ENCODE measurements around the gene FAM131B.
"Not testable (repeated sequence)": the region's sequence is repeated elsewhere in the genome, so short reads cannot be mapped to it uniquely, and the experiment has no call there.

FAM131B gene

DNA sequence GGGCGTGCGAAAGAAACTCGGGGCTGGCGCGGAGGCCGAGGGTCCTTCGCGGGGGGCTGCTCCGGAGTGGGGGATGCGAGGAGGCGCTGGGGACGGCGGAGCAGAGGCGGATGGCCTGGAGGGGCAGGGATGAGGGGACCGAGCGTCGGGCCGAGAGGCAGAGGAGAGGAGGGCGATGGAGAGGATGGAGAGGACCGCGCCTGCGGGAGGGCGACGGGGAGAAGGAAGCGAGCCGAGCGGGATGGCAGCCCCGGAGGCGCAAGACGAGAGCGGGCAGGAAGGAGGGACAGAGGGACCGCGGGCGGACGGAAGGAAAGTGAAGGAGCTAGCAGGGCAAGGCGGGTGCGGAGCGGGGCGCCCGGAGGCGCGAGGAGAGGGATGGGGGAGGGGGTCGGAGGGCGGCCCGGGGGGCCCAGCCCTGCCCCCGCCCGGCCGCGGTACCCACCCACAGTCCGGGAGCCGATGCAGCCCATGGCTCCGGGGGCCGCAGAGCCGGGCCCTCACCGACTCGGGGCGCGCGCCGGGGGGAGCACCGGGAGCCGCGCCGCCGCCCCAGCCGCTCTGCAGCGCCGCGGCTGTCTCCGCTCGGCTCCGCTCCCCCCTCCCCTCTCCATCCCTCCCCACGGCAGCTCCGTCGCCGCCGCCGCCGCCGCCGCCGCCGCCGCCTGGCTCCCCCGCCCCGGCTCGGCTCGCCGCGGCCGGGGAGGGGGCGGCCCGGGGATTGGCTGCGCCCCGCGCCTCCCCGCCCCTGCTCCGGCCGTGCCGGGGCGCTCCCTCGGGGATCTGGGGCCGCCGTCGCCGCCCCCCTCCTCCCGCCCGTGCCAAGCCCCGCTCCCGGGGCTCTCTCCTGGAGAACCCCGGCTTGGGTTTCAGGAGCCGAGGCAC is at the start of gene FAM131B:
Gene FAM131B, minus strand, starts transcription at position 583 of the 885 bp plus-strand sequence. Its CDS starts 110 bp downstream, at position 473.
- peak; percentile 74 for DNase-seq

DNA sequence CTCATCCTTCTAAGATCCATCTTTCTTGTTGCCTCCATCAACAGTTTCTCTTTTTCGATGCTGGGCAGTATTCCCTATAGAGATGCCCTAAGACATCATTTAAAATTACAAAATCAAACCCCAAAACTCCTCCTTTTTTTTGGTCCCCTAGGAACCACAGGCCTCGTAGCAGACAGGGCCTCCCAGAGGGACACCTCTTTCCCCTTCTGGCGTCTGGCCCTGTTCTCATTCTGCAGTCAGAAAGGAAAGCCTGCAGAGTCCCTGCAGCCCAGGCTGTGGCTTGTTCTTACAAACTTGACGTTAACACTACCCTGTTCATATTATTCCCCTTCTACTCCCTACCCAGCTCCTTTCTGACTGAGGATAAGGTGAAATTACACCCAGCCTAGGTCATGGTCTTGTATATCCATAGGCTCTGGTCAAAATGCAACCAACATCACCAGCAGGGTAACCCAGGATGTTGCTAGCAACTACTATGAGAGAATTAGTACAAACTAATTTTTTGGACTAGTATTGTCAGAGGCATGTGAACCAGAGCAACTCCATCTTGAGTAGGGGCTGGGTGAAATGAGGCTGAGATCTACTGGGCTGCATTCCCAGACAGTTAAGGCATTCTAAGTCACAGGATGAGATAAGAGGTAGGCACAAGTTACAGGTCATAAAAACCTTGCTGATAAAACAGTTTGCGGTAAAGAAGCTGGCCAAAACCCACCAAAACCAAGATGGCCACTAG is 49.6 kb upstream of the FAM131B start:
- DNase-seq, result no peak

DNA sequence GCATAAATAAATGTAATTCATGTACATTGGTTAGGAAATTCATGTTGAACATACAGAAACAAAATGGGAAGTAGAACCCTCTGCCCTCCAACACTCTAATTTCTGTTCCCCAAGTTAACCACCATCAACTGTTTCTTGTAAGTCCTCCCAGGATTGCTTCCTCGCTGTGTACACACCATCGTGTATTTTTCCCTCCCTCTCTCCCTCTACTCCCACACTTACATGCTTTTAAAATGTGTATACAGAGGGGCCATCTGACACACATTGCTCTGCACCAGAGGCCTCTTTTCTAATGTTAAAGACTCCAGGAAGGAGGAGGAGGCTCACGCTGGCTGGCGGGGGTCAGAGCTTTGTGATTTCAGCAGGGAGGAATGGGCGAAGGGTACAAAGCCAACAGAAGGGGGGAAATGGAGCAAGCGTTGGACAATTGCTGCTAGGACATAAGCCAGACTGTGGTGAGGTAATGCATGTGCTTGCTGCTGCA is 48.0 kb upstream of the FAM131B start:
- DNase-seq, result no peak

DNA sequence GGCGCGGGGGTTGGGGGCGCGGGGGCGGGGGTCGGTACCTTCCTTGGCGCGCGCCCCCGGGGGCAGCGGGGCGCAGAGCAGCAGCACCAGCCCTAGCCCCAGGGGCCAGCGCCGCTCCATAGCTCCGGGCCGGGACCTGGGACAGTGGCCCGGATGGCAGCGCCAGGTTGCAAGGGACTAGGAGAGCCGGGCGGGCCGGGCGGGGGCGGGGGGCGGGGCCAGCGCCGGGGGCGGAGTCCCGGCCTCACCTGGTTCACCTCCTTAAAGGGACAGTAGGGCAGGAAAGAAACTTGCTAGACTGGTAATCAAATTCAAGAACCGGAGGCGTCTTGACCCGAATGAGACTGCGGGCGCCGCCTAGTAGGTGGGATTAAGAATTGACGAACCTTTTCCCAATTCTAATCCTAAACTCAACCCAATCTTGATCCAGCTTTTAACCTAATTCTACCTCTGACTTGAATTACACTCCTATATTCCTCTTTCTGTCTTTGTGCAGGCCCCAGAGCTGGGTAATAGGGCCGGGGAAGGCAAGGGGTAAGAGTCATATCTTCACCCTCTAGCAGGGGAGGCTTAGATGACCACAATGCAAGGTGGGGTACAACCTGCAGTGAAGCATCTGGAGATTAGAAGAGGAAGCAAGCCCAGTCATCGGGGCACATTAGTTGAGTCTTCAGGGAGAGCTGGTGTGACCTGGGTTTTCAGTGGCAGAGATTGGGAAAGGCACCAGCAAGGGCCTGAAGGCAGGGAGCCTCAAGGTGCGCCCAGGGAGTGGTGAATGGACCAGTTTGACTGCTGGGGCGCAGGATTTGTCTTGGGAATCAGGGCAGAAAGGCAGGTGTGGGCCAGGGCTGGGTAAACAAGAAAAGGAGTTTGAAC is 46.4 kb upstream of the FAM131B start, which contains the start of gene EPHA1:
Gene EPHA1, minus strand, starts transcription at position 171 of the 876 bp plus-strand sequence. Its CDS starts 51 bp downstream, at position 120.
- DNase-seq, result peak; percentile 80

DNA sequence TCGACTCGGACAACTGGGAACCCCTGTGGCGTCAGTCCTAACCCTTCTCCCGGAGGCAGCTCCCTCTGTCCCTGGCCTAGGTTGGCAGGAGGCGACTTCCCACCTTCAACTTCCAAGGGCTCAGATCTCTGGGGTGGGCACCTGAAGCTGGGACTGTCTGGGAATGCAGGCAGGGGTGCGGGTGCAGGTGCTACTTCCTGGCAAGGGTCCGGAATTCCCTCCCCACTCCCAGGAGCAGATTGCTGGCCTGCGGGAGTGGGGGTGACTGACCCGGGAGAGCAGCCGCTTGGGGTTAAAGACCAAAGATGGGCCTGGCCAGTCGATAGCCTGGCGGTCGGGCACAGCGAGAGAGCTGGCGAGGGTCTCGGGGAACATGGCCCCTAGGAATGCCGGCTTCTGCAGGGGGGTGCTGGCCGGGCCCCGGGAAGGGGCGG is 45.8 kb upstream of the FAM131B start:
- DNase-seq, result no peak

DNA sequence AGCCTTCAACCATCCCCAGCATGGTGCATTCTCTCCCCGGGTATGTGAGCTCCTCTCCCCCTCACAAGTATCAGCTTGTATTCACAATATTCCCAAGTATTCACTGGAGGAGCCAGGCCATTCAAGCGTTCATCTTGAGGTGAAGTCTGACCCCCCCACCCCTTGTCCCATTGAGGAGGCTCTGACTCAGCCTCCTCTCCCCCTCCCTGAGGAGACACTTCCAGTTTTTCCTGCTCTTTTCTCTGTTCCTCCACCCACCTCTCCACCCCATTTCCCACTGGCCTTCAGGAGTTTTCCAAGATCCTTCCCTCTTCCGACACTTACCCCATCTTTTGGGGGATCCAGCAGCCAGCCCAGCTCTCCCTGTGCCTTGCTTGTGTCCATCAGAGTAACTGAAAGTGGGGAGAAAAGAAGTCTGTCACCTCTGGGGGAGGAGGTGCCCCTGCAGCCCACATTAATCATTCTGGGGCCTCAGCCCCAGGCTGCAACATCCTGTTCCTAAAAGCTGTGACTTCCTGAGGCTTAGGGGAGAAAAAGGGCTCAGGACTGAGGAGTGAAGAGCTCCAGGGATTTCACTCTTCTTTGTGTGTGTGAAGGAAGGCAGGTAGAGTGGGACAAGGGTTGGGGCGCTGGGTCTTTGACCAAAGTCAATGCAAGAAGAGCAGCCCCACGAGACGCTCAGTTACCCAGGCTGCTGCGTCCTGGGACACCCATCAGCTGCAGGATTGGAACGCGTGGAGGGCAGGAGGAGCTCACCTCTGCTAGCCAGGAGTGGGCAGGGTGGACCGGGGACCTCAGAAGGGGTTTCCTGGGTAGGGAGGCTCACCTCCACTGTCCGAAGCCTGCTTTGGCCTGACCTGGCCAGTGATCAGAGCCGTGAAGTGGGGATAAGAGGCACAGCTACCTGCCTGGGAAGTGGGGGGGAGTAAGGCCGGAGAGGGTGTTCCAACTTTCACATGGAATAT is 45.1 kb upstream of the FAM131B start:
- DNase-seq, result no peak

DNA sequence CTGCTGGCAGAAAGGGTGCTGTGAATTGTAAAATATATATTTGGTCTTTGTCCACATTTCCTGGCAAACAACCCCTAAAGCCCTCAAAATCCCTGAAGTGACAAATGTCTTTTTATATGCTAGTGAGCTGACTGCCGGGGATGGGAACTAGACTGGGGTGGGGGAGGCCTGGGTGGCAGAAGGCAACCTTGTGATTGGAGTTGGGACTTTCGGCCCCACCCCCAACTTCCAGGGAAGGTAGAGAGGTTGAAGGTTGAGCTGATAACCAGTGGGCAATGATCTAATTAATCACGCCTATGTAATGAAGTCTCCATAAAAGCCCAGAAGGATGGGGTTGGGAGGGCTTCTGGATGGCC is 43.5 kb upstream of the FAM131B start:
- no peak for DNase-seq

DNA sequence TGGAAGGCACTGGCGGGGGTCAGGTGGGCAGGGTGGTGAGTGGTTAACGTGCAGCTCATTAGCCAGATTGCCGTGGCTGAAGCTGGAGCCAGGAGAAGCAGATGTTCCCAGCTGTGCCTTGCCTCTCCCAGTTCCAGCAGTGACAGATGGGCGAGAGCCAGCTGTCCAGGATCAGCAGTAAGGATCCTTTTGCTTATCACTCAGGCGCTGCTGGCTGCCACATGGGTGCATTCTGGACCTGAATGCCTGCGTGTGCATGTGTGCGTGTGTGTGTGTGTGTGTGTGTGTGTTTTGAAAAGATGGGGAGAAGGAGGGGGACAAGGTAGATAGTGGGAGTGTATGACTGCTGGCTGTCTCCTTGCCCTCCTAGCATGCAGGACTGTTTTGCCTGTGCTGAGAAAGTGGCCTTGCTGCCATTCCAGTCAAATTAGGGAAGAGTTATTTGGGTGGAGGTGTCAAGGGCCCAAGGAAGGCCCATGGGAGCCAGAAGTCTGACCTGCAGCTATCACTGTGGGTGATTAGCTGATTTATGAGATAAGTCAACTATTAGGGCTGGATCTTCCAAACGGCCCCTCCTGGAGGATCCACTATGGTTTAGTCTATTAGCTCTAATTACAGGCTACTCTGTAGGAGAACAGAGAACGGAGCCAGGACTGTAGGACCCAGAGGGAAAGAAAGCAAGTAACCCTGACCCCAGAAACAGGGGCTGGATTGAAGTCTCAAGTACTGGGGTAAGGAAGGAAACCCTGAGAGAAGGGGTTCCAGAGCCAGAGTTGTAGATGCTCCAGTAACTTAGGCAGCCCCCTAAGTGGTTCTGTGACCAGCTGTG is 42.9 kb upstream of the FAM131B start:
- no peak for DNase-seq

DNA sequence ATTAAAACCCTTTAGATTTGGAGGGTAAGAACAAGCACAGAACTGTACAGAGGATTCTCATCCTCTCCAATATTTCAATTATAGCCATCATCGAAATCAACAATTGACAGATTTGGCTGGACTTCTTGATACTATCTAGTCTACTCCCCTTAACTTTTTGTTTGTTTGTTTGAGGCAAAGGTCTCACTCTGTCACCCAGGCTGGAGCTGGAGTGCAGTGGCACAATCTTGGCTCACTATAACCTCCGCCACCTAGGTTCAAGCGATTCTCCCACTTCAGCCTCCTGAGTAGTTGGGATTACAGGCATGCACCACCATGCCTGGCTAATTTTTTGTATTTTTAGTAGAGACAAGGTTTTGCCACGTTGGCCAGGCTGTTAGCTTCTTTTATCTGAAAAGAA is 39.7 kb upstream of the FAM131B start:
- not testable (repeated sequence) for DNase-seq

DNA sequence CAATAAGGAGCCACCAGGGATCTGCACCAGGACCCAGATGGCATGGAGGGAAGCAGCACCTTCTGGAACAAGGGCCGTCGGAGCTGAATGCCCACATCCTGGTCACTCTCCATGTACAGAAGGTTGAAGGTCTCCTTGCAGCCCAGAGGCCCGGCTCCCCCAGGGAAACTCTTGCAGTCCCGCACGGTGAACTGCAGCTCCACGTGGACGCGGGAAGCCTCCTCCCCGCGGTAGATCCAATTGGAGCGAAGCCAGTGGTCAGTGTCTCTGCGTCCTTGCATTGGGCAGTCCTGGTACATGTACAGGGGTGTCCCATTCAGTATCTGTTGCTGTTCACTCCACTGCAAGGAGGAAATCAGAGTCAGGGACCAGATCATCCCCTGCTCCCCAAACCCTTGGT is 38.8 kb upstream of the FAM131B start:
- no peak for DNase-seq

DNA sequence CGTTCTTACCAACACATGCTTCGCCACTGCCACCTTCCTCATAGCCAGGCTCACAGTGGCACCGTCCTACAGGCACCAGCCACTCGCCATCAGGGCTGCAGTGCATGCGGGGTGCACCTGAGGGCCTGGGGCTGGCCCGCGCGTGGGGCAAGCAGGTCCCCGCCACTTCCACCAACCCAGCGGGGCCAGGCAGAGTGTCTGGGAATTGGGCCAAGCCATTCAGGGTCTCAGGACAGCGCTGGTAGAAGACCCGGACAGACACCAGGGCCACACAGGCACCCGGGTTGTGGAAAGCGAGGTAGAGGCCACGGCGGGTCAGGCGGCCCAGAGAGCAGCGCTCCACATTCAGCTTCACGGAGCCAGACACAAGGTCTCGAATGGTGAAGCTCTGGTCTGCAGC is 37.1 kb upstream of the FAM131B start:
- DNase-seq, result no peak

DNA sequence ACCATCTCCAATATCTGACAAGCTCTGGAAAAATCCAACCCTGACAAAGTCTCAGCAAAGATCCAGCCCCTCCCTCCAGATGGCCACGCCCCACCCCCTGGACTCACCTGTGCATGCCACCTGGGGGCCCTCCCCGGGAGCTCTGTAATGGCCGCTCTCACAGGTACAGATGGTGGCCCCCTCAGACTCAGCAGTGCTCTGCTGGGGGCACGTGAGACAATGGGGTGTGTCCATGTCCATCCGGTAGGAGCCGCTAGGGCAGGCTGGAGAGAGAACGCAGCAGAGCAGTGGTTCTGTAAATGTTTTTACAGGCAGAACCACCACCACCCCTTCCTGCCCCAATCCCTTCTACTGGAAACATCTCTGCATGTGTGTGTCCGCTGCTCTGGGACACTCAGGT is 36.6 kb upstream of the FAM131B start:
- no peak for DNase-seq

DNA sequence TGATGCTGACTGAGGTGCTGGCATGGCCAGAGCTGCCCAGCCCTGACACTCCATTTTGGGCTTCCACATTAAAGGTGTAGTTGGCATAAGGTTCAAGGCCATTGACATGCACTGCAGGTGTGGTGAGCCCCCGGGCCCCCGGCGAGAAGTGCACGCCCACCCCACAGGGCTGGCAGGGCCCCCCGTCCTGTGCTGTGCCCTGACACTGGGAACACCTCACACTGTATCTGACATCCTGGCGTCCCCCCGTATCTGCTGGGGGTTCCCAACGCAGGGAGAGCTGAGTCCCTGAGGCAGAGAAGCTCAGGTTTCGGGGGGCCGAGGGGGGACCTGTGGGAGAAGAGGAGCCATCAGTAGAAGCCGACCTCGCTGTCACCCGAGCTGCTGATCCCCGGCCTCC is 36.1 kb upstream of the FAM131B start:
- DNase-seq, result no peak

DNA sequence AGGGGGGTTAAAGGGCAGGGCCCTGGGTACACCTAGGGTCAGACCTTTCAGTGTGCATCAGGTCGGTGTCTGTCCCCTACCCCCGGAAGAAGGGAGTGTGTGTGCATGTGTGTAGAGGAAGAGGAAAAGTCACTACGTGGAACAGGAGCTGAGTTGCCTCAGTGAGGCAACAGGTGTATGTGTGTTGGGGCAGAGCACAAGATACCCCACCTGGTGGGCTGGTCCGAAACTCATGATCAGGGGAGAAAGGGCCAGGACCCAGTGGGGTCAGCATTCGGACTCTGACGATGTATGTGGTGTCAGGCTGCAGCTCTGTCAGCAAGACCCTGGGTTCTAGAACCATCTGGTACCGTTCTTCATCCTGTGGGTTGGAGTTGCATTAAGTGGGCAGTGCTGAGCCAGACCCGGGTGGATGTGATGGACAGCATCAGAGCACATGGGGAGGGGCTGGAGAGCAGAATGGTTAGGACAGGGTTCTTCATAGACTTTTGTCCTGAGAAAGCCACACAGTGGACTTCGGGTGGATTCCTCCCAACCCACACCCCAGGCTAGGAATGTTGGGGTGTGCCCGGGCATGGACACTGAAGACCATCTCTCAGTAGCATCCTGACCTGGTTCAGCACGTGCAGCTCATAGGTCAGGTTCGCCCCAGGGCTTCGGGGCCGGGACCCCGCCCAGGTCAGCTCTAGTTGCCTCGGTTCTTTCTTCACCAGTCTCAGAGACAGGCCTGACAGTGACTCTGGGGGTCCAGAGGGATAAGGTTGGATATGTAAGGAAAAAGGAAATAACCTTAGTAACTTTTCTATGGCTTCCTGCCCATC is 35.4 kb upstream of the FAM131B start:
- peak; percentile 56 for DNase-seq

DNA sequence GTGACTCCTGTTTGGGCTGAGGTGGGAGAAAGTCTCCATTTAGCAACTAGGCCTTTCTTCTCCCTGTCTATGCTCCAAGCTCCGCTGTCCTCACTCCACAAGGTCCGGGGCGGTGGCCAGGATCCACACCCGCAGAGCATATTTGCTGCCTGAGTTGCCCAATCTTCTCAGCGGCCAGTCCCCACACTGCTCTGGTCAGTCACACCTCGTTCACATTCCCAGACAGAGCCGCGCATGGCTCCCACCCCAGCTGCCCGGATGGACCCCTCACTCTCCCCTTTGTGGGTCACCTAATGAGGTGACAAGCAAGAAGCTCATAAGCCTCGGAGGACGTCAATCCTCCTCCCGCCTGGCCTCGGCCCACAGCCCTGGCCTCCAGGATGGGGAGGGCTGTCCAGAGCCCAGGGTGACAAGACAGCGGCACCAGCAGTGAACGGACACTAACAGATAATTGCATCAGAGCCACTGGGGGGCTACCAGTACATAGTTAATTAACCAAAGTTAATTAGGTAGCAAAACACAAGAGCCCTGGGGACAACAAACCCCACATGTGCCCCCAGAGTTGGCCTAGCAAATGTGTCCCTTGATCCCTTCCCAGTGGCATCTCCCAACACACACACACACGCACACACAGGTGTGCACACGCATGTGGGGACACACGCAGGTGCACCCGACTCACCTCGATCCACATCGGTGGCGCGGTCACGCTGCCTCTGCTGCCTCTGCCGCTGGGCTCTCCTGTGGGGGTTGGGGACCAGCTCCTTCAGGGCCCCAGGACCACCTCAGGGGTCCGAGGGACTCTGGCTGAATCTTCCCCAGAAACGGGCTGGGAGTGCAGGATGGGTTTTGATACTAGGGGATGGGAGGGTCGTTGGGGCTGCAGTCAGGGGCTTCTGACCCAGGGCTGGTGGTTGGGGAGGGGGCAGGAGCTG is 34.4 kb upstream of the FAM131B start:
- DNase-seq, result peak; percentile 56

DNA sequence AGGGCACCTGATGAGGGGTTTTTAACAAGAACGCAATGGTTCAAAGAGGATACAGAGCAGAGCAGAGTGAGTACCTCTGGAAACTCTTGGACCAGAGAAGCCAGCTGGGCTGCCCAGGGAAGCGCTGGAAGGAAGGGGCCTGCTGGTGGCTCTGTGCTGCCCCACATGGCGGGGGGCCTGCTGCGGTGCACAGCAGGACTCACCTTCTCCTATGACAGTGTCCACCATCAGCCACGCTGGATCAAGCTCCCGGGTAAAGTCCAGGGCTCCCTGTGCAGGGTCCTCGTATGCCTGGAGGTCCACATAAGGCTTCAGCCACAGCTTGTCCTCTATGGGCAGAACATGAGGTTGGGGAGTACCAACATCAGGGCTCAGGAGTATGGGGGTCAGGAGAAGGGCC is 33.7 kb upstream of the FAM131B start:
- DNase-seq, result peak; percentile 28

DNA sequence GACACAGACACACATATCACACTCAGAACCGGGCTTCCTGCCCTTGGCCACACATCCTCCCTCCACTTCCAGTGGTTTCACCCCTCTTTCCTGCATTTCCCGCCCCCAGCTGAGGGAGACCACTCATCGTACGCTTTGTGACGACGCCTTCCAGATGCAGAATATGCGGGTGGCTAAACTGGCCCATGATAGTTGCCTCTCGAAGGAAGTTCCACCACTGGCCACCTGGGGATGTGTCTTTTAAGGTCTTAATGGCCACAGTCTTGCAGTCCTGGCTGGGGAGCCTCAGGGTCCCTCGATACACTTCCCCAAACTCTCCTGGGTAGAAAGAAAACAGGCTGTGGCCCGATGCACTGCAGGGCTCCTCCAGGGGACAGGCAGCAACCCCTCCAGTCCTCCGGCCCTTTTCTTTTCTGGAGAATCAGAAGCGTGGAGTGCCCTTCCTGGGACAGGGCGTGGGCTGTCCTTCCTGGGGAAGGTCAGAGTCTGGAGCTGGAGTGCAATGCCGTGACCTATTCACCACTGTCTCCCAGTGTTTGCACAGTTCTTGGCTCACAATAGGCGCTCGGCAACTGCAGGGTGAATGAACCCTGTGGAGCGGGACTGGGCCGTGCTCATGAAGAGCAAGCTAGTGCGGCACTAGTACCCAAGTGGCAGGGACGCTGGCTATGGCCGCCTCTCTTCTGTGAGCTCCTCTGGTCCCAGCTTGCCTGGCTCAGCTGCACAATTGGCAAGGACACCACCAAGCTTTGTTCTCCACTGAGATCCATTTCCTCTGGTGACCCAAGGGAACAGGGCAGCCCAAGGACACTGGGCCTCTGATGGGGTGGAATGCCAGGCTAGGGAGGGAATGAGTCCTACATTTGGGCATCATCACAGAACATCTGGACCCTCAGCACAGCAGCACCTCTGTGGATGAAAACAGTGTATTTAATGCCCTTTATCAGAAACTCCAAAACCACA is 33.0 kb upstream of the FAM131B start:
- DNase-seq, result peak; percentile 61
